Mesendoderm (in vitro differentiated cells): Measurements from ENCODE around the gene LUC7L2.
"Not testable (repeated sequence)": the region's sequence is repeated elsewhere in the genome, so short reads cannot be mapped to it uniquely, and the experiment has no call there.

Source experiments
- DNase-seq: peaks from one replicate; pipeline ENCODE4 v3.0.0; 2013
- H2AK5ac ChIP-seq: 2 replicates; pipeline ENCODE4 v1.6.1; 2013; ENCODE audit warnings: low read length, inconsistent platforms
- H2BK120ac ChIP-seq: 2 replicates; pipeline ENCODE4 v1.6.1; 2013; ENCODE audit warnings: low read depth, mild to moderate bottlenecking, low read length, moderate library complexity, mixed read lengths
- H2BK15ac ChIP-seq: replicated peaks from 2 replicates; pipeline ENCODE4 v1.6.1; 2013; ENCODE audit warnings: low read depth, mild to moderate bottlenecking, moderate library complexity
- H2BK5ac ChIP-seq: 2 replicates; pipeline ENCODE4 v1.6.1; 2013; ENCODE audit warnings: low read length, inconsistent platforms
- H3K18ac ChIP-seq: 2 replicates; pipeline ENCODE4 v1.6.1; 2013; ENCODE audit warnings: mild to moderate bottlenecking, low read length, mixed read lengths
- H3K23ac ChIP-seq: one replicate; pipeline ENCODE4 v1.6.1; 2013; ENCODE audit warnings: low read length
- H3K27ac ChIP-seq: 2 replicates; pipeline ENCODE4 v1.5.1; 2013; ENCODE audit warnings: low read depth, mild to moderate bottlenecking, inconsistent platforms, low read length, moderate library complexity
- H3K27me3 ChIP-seq: 2 replicates; pipeline ENCODE4 v1.6.1; 2013; ENCODE audit warnings: low read length, control low read depth, mild to moderate bottlenecking, inconsistent platforms; ENCODE audit not compliant: insufficient read depth, poor library complexity
- H3K36me3 ChIP-seq: 2 replicates; pipeline ENCODE4 v1.6.1; 2013; ENCODE audit warnings: low read length, inconsistent platforms; ENCODE audit not compliant: control insufficient read depth, insufficient read depth
- H3K4ac ChIP-seq: one replicate; pipeline ENCODE4 v1.6.1; 2013; ENCODE audit warnings: low read depth, mild to moderate bottlenecking, low read length, moderate library complexity
- H3K4me1 ChIP-seq: 2 replicates; pipeline ENCODE4 v1.6.1; 2013; ENCODE audit warnings: low read depth, low read length, inconsistent platforms; ENCODE audit not compliant: control insufficient read depth
- H3K4me2 ChIP-seq: 2 replicates; pipeline ENCODE4 v1.6.1; 2013; ENCODE audit warnings: low read length
- H3K4me3 ChIP-seq: 2 replicates; pipeline ENCODE4 v1.5.1; 2013; ENCODE audit warnings: mild to moderate bottlenecking, low read length
- H3K56ac ChIP-seq: one replicate; pipeline ENCODE4 v1.6.1; 2013; ENCODE audit warnings: low read length
- H3K79me1 ChIP-seq: 2 replicates; pipeline ENCODE4 v1.6.1; 2013; ENCODE audit warnings: low read length, inconsistent platforms
- H3K79me2 ChIP-seq: 2 replicates; pipeline ENCODE4 v1.6.1; 2013; ENCODE audit warnings: mild to moderate bottlenecking, low read length; ENCODE audit not compliant: control insufficient read depth, insufficient read depth
- H3K9ac ChIP-seq: 2 replicates; pipeline ENCODE4 v1.6.1; 2013; ENCODE audit warnings: low read length, inconsistent platforms
- H4K5ac ChIP-seq: one replicate; pipeline ENCODE4 v1.6.1; 2013; ENCODE audit warnings: low read length
- H4K8ac ChIP-seq: one replicate; pipeline ENCODE4 v1.6.1; 2013; ENCODE audit warnings: low read depth, mild to moderate bottlenecking, control low read depth, low read length, moderate library complexity
- WGBS: extraction: QIAGEN DNeasy Blood & Tissue Kit; methylation state at CpG from one replicate; pipeline ENCODE4 v1.1.7; 2013; ENCODE audit warnings: low lambda C conversion rate, missing lambda C conversion rate; ENCODE audit not compliant: insufficient coverage; ENCODE audit errors: extremely low coverage; 5-methylcytosine and 5-hydroxymethylcytosine counted together

Gene LUC7L2

GRCh38 chr7:139329119-139329518, 30.6 kb upstream of the LUC7L2 start:
- no peaks in the 10 kb centered on the region for H3K27me3 ChIP-seq
- H3K4me2 ChIP-seq, result no peak overlapping the region
- no peak overlapping the region for H4K5ac ChIP-seq
- H3K4me3 ChIP-seq, result no peak overlapping the region
- no peaks in the 10 kb centered on the region for H3K36me3 ChIP-seq
- no peak overlapping the region for H3K23ac ChIP-seq
- no peak overlapping the region for H3K18ac ChIP-seq
- no peak overlapping the region for H2BK15ac ChIP-seq
- H4K8ac ChIP-seq, result no peak overlapping the region
- no peaks in the 10 kb centered on the region for H3K79me2 ChIP-seq
- WGBS, result no CpG with 5 or more reads among the region's 2 CpGs
- H3K27ac ChIP-seq, result no peak overlapping the region
- no peak overlapping the region for H3K9ac ChIP-seq
- H2BK120ac ChIP-seq, result no peak overlapping the region
- H3K79me1 ChIP-seq, result no peaks in the 10 kb centered on the region
- no peak overlapping the region for H3K4ac ChIP-seq
- no peak overlapping the region for H3K56ac ChIP-seq
- H2AK5ac ChIP-seq, result no peak overlapping the region
- DNase-seq, result no peak
- H2BK5ac ChIP-seq, result no peak overlapping the region
- no peaks in the 10 kb centered on the region for H3K4me1 ChIP-seq

GRCh38 chr7:139330333-139331030, 29.2 kb upstream of the LUC7L2 start:
- no peak overlapping the region for H3K9ac ChIP-seq
- H3K4me3 ChIP-seq, result no peak overlapping the region
- H3K23ac ChIP-seq, result no peak overlapping the region
- no peak overlapping the region for H2BK120ac ChIP-seq
- no peak overlapping the region for H3K27ac ChIP-seq
- H3K79me1 ChIP-seq, result no peaks in the 10 kb centered on the region
- DNase-seq, result no peak
- H3K27me3 ChIP-seq, result no peaks in the 10 kb centered on the region
- no peak overlapping the region for H3K18ac ChIP-seq
- H3K36me3 ChIP-seq, result no peaks in the 10 kb centered on the region
- H3K4me2 ChIP-seq, result no peak overlapping the region
- no CpG with 5 or more reads among the region's 3 CpGs for WGBS
- H3K4me1 ChIP-seq, result no peaks in the 10 kb centered on the region
- H2AK5ac ChIP-seq, result no peak overlapping the region
- no peak overlapping the region for H3K4ac ChIP-seq
- H4K5ac ChIP-seq, result no peak overlapping the region
- no peak overlapping the region for H4K8ac ChIP-seq
- no peak overlapping the region for H2BK5ac ChIP-seq
- no peak overlapping the region for H2BK15ac ChIP-seq
- no peaks in the 10 kb centered on the region for H3K79me2 ChIP-seq
- H3K56ac ChIP-seq, result no peak overlapping the region

DNA sequence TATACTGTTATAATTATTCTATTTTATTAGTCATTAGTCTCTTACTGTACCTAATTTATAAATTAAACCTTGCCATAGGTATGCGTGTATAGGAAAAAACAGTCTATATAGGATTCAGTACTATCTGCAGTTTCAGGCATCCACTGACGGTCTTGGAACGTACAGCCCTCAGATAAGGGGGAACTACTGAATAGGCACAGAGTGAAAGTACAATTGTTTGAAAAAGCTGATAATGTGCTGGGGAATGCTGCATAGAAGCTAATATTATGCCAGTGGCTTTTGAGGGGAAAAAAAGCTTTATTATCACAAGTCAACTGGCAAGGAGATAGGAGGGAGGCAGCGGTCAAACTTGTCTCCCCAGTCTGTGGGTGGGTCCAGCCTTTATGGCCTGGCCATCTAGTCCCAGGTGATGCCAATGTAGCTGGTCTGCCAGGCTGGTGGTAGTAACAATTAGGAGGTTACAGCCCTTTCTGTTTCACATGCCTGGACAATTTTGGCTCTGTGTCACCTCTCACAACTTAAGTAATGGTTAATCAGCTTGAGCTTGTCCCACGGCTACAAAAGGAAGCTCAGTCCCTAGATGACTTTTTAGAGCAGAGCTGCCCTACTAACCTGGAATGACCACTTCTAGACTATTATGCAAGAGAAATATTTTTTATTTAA, 26.9 kb upstream of the LUC7L2 start:
- H2BK5ac ChIP-seq, result no peak overlapping the region
- no peak overlapping the region for H4K8ac ChIP-seq
- H3K4ac ChIP-seq, result no peak overlapping the region
- H3K23ac ChIP-seq, result no peak overlapping the region
- H3K4me2 ChIP-seq, result no peak overlapping the region
- H3K9ac ChIP-seq, result no peak overlapping the region
- H3K18ac ChIP-seq, result no peak overlapping the region
- no peak overlapping the region for H2BK15ac ChIP-seq
- no peak overlapping the region for H3K4me3 ChIP-seq
- no peak overlapping the region for H4K5ac ChIP-seq
- H3K36me3 ChIP-seq, result no peaks in the 10 kb centered on the region
- WGBS, result no CpG with 5 or more reads among the region's 5 CpGs
- no peak for DNase-seq
- H3K79me1 ChIP-seq, result no peaks in the 10 kb centered on the region
- no peak overlapping the region for H3K27ac ChIP-seq
- H3K27me3 ChIP-seq, result no peaks in the 10 kb centered on the region
- no peak overlapping the region for H2AK5ac ChIP-seq
- no peak overlapping the region for H2BK120ac ChIP-seq
- H3K79me2 ChIP-seq, result no peaks in the 10 kb centered on the region
- H3K4me1 ChIP-seq, result no peaks in the 10 kb centered on the region
- no peak overlapping the region for H3K56ac ChIP-seq

- H3K36me3 ChIP-seq, H3K56ac ChIP-seq, H3K4me2 ChIP-seq, H2BK15ac ChIP-seq, H3K4me1 ChIP-seq, DNase-seq, H4K5ac ChIP-seq, H3K18ac ChIP-seq, H3K27me3 ChIP-seq, H3K9ac ChIP-seq, H3K79me2 ChIP-seq, H3K79me1 ChIP-seq, H3K23ac ChIP-seq, H2BK5ac ChIP-seq, H4K8ac ChIP-seq, H3K27ac ChIP-seq, H3K4me3 ChIP-seq, H2BK120ac ChIP-seq, H2AK5ac ChIP-seq, H3K4ac ChIP-seq: not testable (repeated sequence)
- no CpG with 5 or more reads among the region's 13 CpGs for WGBS
Observed at GRCh38 chr7:139333443-139333842, 26.3 kb upstream of the LUC7L2 start.

DNA sequence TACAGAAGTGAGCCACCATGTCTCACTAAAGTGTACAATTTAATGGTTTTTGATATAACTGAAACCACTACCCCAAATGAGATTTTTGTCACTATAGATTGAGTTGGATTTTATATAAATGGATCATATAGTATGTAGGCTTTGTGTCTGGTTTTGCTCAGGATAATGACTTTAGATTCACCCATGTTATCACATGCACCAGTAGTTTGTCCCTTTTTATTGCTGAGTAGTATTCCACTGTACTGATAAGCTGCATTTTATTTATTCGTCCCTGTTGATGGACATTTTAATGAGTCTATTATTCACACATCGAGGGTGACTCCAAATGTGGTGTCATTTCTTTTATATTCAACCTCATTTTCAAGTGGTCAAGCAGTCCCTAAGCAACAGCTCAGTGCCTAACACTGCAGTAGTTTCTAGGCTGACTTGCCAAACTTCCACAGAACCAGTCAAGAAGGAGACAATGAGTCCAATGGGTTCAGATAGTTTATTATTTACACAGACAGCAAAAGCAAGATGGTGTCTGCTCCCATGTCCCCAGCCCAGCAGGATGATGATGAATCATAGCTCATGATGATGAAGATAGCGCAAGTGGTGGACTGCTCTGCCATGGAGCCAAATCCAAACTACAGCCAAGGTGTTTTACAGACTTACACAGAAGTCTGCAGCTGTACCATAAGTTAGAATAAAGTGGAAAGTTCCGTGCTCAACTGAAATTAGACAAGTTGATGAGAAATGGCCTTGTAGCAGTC, 25.1 kb upstream of the LUC7L2 start:
- no peak overlapping the region for H2AK5ac ChIP-seq
- H4K5ac ChIP-seq, result no peak overlapping the region
- no peak for DNase-seq

More for the DNA sequence above, 25.1 kb upstream of the LUC7L2 start:
- Histone ChIP-seq H3K56ac (no peak overlapping the region), H3K18ac (no peak overlapping the region), H3K27me3 (no peaks in the 10 kb centered on the region), H3K27ac (no peak overlapping the region), H3K4me1 (no peaks in the 10 kb centered on the region), H3K9ac (no peak overlapping the region), H3K23ac (no peak overlapping the region), H3K4ac (no peak overlapping the region), H3K79me1 (no peaks in the 10 kb centered on the region), H3K4me3 (no peak overlapping the region), H2BK15ac (no peak overlapping the region), H2BK5ac (no peak overlapping the region), H4K8ac (no peak overlapping the region), H3K4me2 (no peak overlapping the region), H2BK120ac (no peak overlapping the region), H3K79me2 (no peaks in the 10 kb centered on the region), H3K36me3 (no peaks in the 10 kb centered on the region)
- no CpG with 5 or more reads among the region's 4 CpGs for WGBS
